Neuronal stem cell (in vitro differentiated cells): ENCODE measurements around the gene FBXL2.

ENCODE experiments used
- DNase-seq: peaks from one replicate; pipeline ENCODE4 v3.0.0-alpha.2; 2013; ENCODE audit warnings: low spot score
- H2AFZ ChIP-seq: one replicate; pipeline ENCODE4 v1.6.1; 2013; ENCODE audit warnings: mild to moderate bottlenecking, low read length, inconsistent platforms
- H2AK5ac ChIP-seq: 2 replicates; pipeline ENCODE4 v1.6.1; 2013; ENCODE audit warnings: low read depth, mild to moderate bottlenecking, inconsistent platforms, low read length, moderate library complexity, mixed read lengths
- H2BK120ac ChIP-seq: 2 replicates; pipeline ENCODE4 v1.6.1; 2013; ENCODE audit warnings: low read depth, mild to moderate bottlenecking, inconsistent platforms, low read length, moderate library complexity, mixed read lengths
- H2BK12ac ChIP-seq: one replicate; pipeline ENCODE4 v1.6.1; 2013; ENCODE audit warnings: low read length, inconsistent platforms
- H2BK15ac ChIP-seq: 2 replicates; pipeline ENCODE4 v1.6.1; 2013; ENCODE audit warnings: mild to moderate bottlenecking, low read length, inconsistent platforms, mixed read lengths
- H2BK5ac ChIP-seq: one replicate; pipeline ENCODE4 v1.6.1; 2013; ENCODE audit warnings: inconsistent platforms, mild to moderate bottlenecking, low read length, moderate library complexity
- H3K14ac ChIP-seq: one replicate; pipeline ENCODE4 v1.6.1; 2013; ENCODE audit warnings: low read length, inconsistent platforms
- H3K18ac ChIP-seq: 2 replicates; pipeline ENCODE4 v1.6.1; 2013; ENCODE audit warnings: low read length, inconsistent platforms
- H3K23ac ChIP-seq: 2 replicates; pipeline ENCODE4 v1.6.1; 2013; ENCODE audit warnings: low read depth, mild to moderate bottlenecking, mixed read lengths, low read length, inconsistent platforms; ENCODE audit not compliant: poor library complexity
- H3K27ac ChIP-seq: replicated peaks from 3 replicates; pipeline ENCODE4 v1.5.1; 2013; ENCODE audit warnings: low read length, inconsistent platforms
- H3K27me3 ChIP-seq, 3 experiments: 2 replicates each; pipeline ENCODE4 v1.6.1; 2013; ENCODE audit warnings: low read length in 3 of 3, mild to moderate bottlenecking in 2 of 3, inconsistent platforms in 1 of 3, low read depth in 1 of 3, mixed read lengths in 1 of 3, moderate library complexity in 1 of 3; ENCODE audit not compliant: control insufficient read depth in 3 of 3, insufficient read depth in 3 of 3
- H3K36me3 ChIP-seq, 2 donors: replicated peaks in 1 of 2; 2 replicates each; pipeline ENCODE4 v1.6.1; 2013; ENCODE audit warnings: low read length in 2 of 2; ENCODE audit not compliant: control insufficient read depth in 2 of 2, insufficient read depth in 2 of 2
- H3K4ac ChIP-seq: 2 replicates; pipeline ENCODE4 v1.6.1; 2013; ENCODE audit warnings: inconsistent platforms, mild to moderate bottlenecking, low read length, moderate library complexity
- H3K4me1 ChIP-seq, 2 donors: 1 replicate in 1 of 2; 2 replicates in 1 of 2; pipeline ENCODE4 v1.6.1; 2013; ENCODE audit warnings: low read length in 2 of 2, low read depth in 1 of 2; ENCODE audit not compliant: control insufficient read depth in 2 of 2, insufficient read depth in 1 of 2
- H3K4me2 ChIP-seq: one replicate; pipeline ENCODE4 v1.6.1; 2013; ENCODE audit warnings: mild to moderate bottlenecking, low read length, inconsistent platforms; ENCODE audit not compliant: insufficient read depth, poor library complexity, severe bottlenecking
- H3K4me3 ChIP-seq, 2 donors: 2 replicates each; pipeline ENCODE4 v1.5.1; 2013; ENCODE audit warnings: low read length in 2 of 2, mild to moderate bottlenecking in 2 of 2, inconsistent platforms in 1 of 2, moderate library complexity in 1 of 2
- H3K79me1 ChIP-seq: one replicate; pipeline ENCODE4 v1.6.1; 2013; ENCODE audit warnings: low read depth, mild to moderate bottlenecking, inconsistent platforms, low read length, moderate library complexity
- H3K9ac ChIP-seq: one replicate; pipeline ENCODE4 v1.6.1; 2013; ENCODE audit warnings: mild to moderate bottlenecking, low read depth, low read length, inconsistent platforms; ENCODE audit not compliant: poor library complexity
- H3K9me3 ChIP-seq, 2 donors: replicated peaks in 1 of 2; 2 replicates each; pipeline versions ENCODE3 to v1.6.1; 2013; ENCODE audit warnings: low read length in 2 of 2, mild to moderate bottlenecking in 2 of 2, inconsistent platforms in 1 of 2, low read depth in 1 of 2, mixed read lengths in 1 of 2, moderate library complexity in 1 of 2; ENCODE audit not compliant: control insufficient read depth in 2 of 2, insufficient read depth in 1 of 2
- H4K8ac ChIP-seq: one replicate; pipeline ENCODE4 v1.6.1; 2013; ENCODE audit warnings: low read depth, mild to moderate bottlenecking, inconsistent platforms, low read length, moderate library complexity
- H4K91ac ChIP-seq: one replicate; pipeline ENCODE4 v1.6.1; 2013; ENCODE audit warnings: low read length, low read depth, mild to moderate bottlenecking, inconsistent platforms; ENCODE audit not compliant: poor library complexity
- WGBS, 2 donors: extraction: QIAGEN DNeasy Blood & Tissue Kit; methylation state at CpG; one replicate each; pipeline ENCODE4 v1.1.7; 2013; ENCODE audit warnings: missing lambda C conversion rate in 2 of 2, mixed read lengths in 1 of 2; ENCODE audit not compliant: insufficient read length in 2 of 2, insufficient replicate concordance in 1 of 2; ENCODE audit errors: extremely low coverage in 2 of 2; 5-methylcytosine and 5-hydroxymethylcytosine counted together

FBXL2 gene

DNA sequence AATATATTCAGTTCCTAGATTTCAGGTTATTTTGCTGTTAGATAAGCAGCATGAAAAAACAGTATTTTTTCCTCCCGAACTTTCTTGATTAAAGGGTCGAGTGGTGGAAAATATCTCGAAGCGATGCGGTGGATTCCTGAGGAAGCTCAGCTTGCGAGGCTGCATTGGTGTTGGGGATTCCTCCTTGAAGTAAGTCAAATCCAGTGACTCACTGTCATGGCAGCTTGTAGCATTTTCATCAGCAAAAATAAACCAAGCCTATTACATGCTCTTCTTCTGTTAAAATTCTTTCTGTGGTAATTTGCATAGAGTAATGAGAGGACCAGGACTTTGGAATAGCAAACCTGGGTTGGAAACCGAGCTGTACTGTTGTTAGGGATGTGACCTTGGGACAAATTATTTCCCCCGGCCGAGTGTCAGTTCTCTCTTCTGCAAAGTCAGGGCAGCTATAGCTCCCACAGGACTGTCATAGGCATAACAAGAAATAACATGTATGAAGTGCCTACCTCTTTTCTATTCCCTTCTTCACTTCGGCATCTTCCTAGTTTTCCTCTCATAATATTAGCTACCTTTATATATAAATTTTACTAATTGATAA, 87.4 kb downstream of the FBXL2 start:
- H3K4me3 ChIP-seq: no peak overlapping the region
- no peak overlapping the region for H2AFZ ChIP-seq
- H2BK5ac ChIP-seq: no peak overlapping the region
- no peak overlapping the region for H2AK5ac ChIP-seq
- H3K18ac ChIP-seq: no peak overlapping the region
- H2BK15ac ChIP-seq: no peak overlapping the region
- no peak for DNase-seq
- no peak overlapping the region for H3K4me2 ChIP-seq
- WGBS, 2 donors: no CpG with 5 or more reads among the region's 10 CpGs
- no peak overlapping the region for H2BK120ac ChIP-seq
- H3K23ac ChIP-seq: no peak overlapping the region
- no peak overlapping the region for H4K8ac ChIP-seq
- H2BK12ac ChIP-seq: no peak overlapping the region
- no peak overlapping the region for H3K4ac ChIP-seq
- no peak overlapping the region for H3K9ac ChIP-seq
- H3K27ac ChIP-seq: no peak overlapping the region
- H3K14ac ChIP-seq: no peak overlapping the region
- no peaks in the 10 kb centered on the region for H3K27me3 ChIP-seq
- no peaks in the 10 kb centered on the region for H3K79me1 ChIP-seq
- no peaks in the 10 kb centered on the region for H3K36me3 ChIP-seq
- no peaks in the 10 kb centered on the region for H3K9me3 ChIP-seq
- H4K91ac ChIP-seq: no peak overlapping the region
- H3K4me1 ChIP-seq: peaks cover 0 to 4% of the 10 kb centered on the region in 2 donors

DNA sequence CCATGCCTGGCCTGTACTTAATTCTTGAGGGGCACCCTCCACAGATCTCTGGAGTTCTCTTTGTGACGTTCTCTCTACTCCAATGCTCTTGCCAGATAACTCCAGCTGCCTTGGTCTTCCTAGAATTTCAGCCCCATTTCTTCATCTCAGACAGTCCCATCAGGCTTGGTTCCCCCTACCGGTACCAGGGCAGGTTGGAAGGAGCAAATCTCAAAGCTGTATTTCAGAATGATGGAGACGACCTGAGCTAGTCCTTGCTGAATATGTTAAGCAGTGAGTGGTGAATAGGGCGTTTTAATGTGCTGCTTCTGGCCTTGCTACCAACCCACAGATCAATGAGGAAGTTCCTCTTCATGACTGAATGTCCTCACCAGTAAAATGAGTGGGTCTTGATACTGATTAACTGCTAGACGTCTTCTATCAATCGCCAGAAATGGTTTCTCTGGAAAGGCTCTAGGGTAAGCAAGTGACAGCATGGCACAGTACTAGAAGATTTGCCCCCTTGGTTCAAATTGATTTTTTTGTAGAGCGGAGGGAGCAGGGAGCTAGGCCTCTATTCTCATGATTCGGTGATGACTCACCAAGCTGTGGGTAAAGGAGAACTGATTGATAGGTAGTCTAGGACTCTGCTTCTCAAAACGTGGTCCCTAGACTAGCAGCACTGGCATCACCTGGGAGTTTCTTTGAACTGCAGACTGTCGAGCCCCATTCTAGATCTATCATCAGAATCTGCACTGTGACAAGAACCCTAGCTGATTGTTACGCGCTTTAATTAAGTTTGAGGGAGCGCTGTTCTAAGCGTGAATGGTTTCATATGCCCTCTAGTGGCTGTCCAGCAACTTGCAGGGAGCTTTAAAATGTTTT, 95.2 kb downstream of the FBXL2 start:
- no peak overlapping the region for H3K4me2 ChIP-seq
- no CpG with 5 or more reads among the region's 14 CpGs for WGBS, 2 donors
- H3K4me3 ChIP-seq: no peak overlapping the region

DNA sequence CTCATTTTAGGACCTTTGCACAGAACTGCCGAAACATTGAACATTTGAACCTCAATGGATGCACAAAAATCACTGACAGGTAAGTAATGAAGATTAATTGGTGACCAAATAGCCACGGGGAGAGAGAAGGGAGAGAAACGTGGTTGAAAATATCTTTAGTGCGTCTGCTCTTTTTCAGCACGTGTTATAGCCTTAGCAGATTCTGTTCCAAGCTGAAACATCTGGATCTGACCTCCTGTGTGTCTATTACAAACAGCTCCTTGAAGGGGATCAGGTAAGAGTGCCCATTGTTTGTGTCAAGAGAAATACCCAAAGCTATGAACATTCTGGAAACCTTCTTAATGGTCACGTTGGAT, 95.8 kb downstream of the FBXL2 start:
- Histone ChIP-seq H2BK120ac (no peak overlapping the region), H3K36me3 (peaks cover 0 to 6% of the 10 kb centered on the region in 2 donors)

More for the DNA sequence above, 95.2 kb downstream of the FBXL2 start:
- Histone ChIP-seq H2BK12ac (no peak overlapping the region), H3K79me1 (no peaks in the 10 kb centered on the region), H2BK15ac (no peak overlapping the region), H4K91ac (no peak overlapping the region), H3K9me3 (peaks cover 0 to 2% of the 10 kb centered on the region in 2 donors), H3K14ac (no peak overlapping the region), H3K9ac (no peak overlapping the region), H2BK120ac (no peak overlapping the region), H4K8ac (no peak overlapping the region), H3K27ac (no peak overlapping the region), H3K18ac (no peak overlapping the region), H3K4me1 (peaks cover 0 to 1% of the 10 kb centered on the region in 2 donors), H2AFZ (no peak overlapping the region), H3K4ac (no peak overlapping the region), H3K23ac (no peak overlapping the region), H3K27me3 (no peaks in the 10 kb centered on the region), H3K36me3 (peaks cover 0 to 6% of the 10 kb centered on the region in 2 donors), H2AK5ac (no peak overlapping the region), H2BK5ac (no peak overlapping the region)
- DNase-seq: peak; percentile 41

GRCh38 chr3:33377489-33377888, 100.2 kb downstream of the FBXL2 start:
- Histone ChIP-seq H2BK5ac (no peak overlapping the region), H3K36me3 (peaks cover 6 to 9% of the 10 kb centered on the region in 2 donors), H3K23ac (no peak overlapping the region), H3K27ac (no peak overlapping the region), H3K18ac (no peak overlapping the region), H3K9me3 (no peaks in the 10 kb centered on the region), H2AK5ac (no peak overlapping the region), H2BK15ac (no peak overlapping the region), H2BK120ac (no peak overlapping the region), H3K79me1 (no peaks in the 10 kb centered on the region), H3K27me3 (no peaks in the 10 kb centered on the region), H3K14ac (no peak overlapping the region), H2AFZ (no peak overlapping the region), H3K4me3 (no peak overlapping the region), H3K9ac (no peak overlapping the region), H3K4me2 (no peak overlapping the region), H2BK12ac (no peak overlapping the region), H3K4ac (no peak overlapping the region), H4K8ac (no peak overlapping the region), H3K4me1 (peaks cover 0 to 1% of the 10 kb centered on the region in 2 donors), H4K91ac (no peak overlapping the region)
- no peak for DNase-seq
- WGBS, 2 donors: no CpG with 5 or more reads among the region's 3 CpGs

More for the DNA sequence above, 95.8 kb downstream of the FBXL2 start:
- H2BK5ac ChIP-seq: no peak overlapping the region
- no peak overlapping the region for H3K4ac ChIP-seq
- no peak overlapping the region for H3K18ac ChIP-seq
- H2AFZ ChIP-seq: no peak overlapping the region
- H3K27me3 ChIP-seq: no peaks in the 10 kb centered on the region
- no peak overlapping the region for H3K9ac ChIP-seq
- H2BK12ac ChIP-seq: no peak overlapping the region
- peaks cover 0 to 1% of the 10 kb centered on the region in 2 donors for H3K4me1 ChIP-seq
- no peak overlapping the region for H2BK15ac ChIP-seq
- peaks cover 0 to 2% of the 10 kb centered on the region in 2 donors for H3K9me3 ChIP-seq
- no peak overlapping the region for H3K4me3 ChIP-seq
- no peaks in the 10 kb centered on the region for H3K79me1 ChIP-seq
- no CpG with 5 or more reads among the region's 6 CpGs for WGBS, 2 donors
- H3K23ac ChIP-seq: no peak overlapping the region
- no peak for DNase-seq
- H4K8ac ChIP-seq: no peak overlapping the region
- H3K4me2 ChIP-seq: no peak overlapping the region
- H3K27ac ChIP-seq: no peak overlapping the region
- no peak overlapping the region for H3K14ac ChIP-seq
- H2AK5ac ChIP-seq: no peak overlapping the region
- H4K91ac ChIP-seq: no peak overlapping the region
